Epithelial cell of proximal tubule (primary cell): ENCODE data around the gene SMC5. TPM values are rescaled to one million over a fixed set of nuclear protein-coding genes. Genes with fewer than 3 reads are reported as not detected.
"Not testable (repeated sequence)": the region's sequence is repeated elsewhere in the genome, so short reads cannot be mapped to it uniquely, and the experiment has no call there.

Source experiments
- DNase-seq: peaks from one replicate; pipeline ENCODE4 v3.0.0-alpha.2; 2011; ENCODE audit warnings: low read depth
- H3K4me3 ChIP-seq: 2 replicates; pipeline ENCODE4 v1.5.1; 2011; ENCODE audit warnings: low read depth, mild to moderate bottlenecking, low read length
- total RNA-seq: library from RNA; depleted of rRNA; stranded (reverse); fragments of >200 nt; gene quantifications from 2 replicates; pipeline ENCODE4 v1.2.3, GENCODE V29; 2015
- TF ChIP-seq, protein P1 (sequence below): conservative IDR thresholded peaks from 2 replicates; pipeline ENCODE4 v1.5.1; 2012; ENCODE audit warnings: low read depth, mild to moderate bottlenecking, low read length

Gene SMC5
- total RNA-seq, 1 donor from 2014 or later, result 46.7 TPM

DNA sequence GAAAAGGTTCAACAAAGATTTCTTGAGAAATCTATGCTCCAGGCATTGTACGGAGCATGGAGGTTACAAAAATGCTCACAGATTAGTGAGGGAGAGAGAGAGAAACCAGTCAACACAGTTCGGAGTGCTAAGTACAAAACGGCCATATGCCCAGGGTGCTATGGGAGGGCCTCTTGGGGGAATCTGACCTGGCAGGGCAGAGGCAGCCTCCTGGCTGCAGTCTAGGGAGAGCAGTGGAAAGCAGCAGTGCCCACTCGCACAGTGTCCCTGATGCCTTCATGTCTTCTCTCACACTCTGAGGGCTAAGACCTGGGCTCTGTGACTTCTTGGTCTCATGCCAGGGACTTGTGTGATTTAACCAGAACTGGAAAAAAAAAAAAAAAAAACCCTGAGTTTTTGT is 29.8 kb upstream of the SMC5 start:
- no peak for DNase-seq
- no peak overlapping the region for H3K4me3 ChIP-seq
- TF ChIP-seq, protein P1, sequence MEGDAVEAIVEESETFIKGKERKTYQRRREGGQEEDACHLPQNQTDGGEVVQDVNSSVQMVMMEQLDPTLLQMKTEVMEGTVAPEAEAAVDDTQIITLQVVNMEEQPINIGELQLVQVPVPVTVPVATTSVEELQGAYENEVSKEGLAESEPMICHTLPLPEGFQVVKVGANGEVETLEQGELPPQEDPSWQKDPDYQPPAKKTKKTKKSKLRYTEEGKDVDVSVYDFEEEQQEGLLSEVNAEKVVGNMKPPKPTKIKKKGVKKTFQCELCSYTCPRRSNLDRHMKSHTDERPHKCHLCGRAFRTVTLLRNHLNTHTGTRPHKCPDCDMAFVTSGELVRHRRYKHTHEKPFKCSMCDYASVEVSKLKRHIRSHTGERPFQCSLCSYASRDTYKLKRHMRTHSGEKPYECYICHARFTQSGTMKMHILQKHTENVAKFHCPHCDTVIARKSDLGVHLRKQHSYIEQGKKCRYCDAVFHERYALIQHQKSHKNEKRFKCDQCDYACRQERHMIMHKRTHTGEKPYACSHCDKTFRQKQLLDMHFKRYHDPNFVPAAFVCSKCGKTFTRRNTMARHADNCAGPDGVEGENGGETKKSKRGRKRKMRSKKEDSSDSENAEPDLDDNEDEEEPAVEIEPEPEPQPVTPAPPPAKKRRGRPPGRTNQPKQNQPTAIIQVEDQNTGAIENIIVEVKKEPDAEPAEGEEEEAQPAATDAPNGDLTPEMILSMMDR, result no peak

DNA sequence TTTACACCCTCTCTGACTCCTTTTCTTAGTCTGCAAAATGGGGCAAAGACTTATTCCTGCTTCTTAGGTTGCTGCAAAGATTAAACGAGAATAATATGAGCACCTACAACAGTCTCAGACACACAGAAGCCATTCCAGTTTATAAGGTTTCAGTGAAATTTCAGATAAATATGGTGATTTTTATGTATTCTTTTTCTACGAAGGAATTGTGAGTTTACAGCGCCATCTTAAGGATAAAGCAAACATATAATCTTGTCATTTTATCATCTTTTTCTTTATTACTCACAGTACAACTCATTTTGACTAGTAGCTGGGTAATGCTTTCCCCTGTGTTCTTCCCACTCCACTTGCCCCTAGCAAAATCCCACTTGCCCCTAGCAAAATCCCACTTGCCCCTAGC is 29.2 kb upstream of the SMC5 start:
- H3K4me3 ChIP-seq, result no peak overlapping the region
- DNase-seq, result no peak
- TF ChIP-seq, protein P1, result no peak

DNA sequence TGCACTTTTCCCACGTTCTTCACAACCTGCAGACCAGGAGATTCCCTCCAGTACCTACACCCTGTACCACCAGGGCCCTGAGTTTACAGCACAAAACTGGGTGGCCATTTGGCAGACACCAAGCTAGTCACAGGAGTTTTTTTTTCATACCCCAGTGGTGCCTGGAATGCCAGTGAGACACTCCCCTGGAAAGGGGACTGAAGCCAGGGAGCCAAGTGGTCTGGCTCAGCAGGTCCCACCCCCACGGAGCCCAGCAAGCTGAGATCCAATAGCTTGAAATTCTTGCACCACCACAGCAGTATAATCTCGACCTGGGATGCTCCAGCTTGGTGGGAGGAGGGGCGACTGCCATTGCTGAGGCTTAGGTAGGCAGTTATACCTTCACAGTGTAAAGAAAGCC is 26.3 kb upstream of the SMC5 start:
- DNase-seq, result no peak
- no peak overlapping the region for H3K4me3 ChIP-seq
- TF ChIP-seq, protein P1, result no peak

DNA sequence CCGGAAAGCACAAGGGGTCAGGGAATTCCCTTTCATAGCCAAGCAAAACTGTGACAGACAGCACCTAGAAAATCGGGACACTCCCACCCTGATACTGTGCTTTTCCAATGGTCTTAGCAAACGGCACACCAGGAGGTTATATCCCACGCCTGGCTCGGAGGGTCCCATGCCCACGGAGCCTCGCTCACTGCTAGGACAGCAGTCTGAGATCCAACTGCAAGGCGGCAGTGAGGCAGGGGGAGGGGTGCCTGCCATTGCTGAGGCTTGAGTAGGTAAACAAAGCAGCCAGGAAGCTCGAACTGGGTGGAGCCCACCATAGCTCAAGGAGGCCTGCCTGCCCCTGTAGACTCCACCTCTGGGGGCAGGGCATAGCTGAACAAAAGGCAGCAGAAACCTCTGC is 24.6 kb upstream of the SMC5 start:
- not testable (repeated sequence) for H3K4me3 ChIP-seq

DNA sequence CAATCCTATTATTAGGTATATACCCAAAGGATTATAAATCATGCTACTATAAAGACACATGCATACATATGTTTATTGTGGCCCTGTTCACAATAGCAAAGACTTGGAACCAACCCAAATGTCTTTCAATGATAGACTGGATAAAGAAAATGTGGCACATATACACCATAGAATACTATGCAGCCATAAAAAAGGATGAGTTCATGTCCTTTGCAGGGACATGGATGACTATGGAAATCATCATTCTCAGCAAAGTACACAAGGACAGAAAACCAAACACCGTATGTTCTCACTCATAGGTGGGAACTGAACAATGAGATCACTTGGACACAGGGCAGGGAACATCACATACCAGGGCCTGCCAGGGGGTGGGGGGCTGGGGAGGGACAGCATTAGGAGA is 12.8 kb upstream of the SMC5 start:
- not testable (repeated sequence) for DNase-seq, H3K4me3 ChIP-seq

More for the DNA sequence above, 24.6 kb upstream of the SMC5 start:
- DNase-seq, result not testable (repeated sequence)

DNA sequence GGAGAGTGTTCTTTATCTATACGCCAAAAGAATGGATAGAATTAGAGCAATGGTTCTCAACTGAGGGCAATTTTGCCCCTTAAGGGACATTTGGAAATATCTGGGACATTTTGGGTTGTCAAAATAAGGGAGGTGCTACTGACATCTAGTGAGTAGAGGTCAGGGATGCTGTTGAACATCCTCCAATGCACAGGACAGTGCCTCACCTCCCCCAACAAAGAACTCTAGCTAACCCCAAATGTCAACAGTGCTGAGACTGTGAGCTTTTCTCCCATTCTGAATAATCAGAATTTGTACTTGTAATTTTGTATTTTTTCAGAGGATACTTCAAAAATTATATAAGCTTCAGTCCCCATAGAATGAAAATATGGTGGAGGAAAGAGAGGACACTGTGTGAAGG is 8.6 kb upstream of the SMC5 start:
- TF ChIP-seq, protein P1, result no peak
- H3K4me3 ChIP-seq, result no peak overlapping the region
- DNase-seq, result no peak

DNA sequence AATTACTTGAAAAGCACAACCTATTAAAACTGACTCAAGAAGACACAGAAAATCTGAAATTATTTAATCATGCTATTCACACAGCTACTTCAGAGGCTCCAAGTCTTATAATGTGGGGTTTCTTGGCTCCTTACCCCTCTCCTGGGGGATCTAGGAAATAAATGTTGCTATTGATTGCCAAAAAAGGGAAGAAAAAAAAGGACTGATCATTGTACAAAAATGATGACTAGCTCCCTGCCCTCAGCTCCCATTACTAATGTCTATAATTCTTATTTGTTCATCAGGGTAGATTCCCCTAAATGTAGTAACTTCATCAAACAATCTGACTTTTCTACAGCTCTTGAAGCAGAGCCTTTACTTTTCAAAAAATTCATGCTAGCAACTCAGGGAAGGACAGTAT is 3.3 kb upstream of the SMC5 start:
- TF ChIP-seq, protein P1, result no peak
- peak overlapping the region; percentile 82 for H3K4me3 ChIP-seq
- DNase-seq, result no peak

DNA sequence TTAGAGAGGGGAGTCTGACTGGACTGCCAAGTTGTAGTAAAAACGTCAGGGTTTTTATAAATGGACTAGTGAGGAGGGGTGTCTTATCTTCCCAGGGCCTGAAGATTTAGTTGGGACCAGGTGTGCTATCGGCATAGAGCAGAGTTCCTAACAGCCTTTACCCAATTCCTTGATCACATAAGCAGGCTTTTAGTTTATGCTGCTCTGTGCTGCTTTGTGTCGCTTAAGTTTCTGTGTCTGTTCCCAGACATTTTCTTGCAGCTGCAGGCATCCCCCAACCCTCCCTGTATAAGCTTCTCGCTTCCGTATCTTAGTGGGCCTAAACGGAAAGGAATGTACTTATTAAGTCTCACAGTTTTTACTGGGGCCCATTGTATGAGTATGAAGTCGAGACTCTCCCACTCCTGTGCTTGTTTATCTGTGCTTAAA is 2.6 kb upstream of the SMC5 start:
- peak overlapping the region; percentile 82 for H3K4me3 ChIP-seq
- DNase-seq, result no peak

More for the DNA sequence above, 2.6 kb upstream of the SMC5 start:
- TF ChIP-seq, protein P1, result no peak
